H9 (cell line): Measurements from ENCODE around the gene ELF5. TPM values are rescaled to one million over a fixed set of nuclear protein-coding genes. Genes with fewer than 3 reads are reported as not detected.

Experiments
- DNase-seq: peaks from one replicate; pipeline ENCODE4 v3.0.0-alpha.2; 2017
- H2AFZ ChIP-seq: one replicate; pipeline ENCODE4 v1.6.1; 2013; ENCODE audit warnings: mild to moderate bottlenecking, low read length, control low read depth, moderate library complexity
- H2AK5ac ChIP-seq: 2 replicates; pipeline ENCODE4 v1.6.1; 2013; ENCODE audit warnings: low read length, control low read depth, mixed read lengths; ENCODE audit not compliant: insufficient read length
- H2BK120ac ChIP-seq: one replicate; pipeline ENCODE4 v1.6.1; 2013; ENCODE audit warnings: low read depth, mild to moderate bottlenecking, low read length, control low read depth, inconsistent platforms; ENCODE audit not compliant: poor library complexity, severe bottlenecking
- H2BK12ac ChIP-seq: 2 replicates; pipeline ENCODE4 v1.6.1; 2013; ENCODE audit warnings: low read length, control low read depth, mixed read lengths, low read depth; ENCODE audit not compliant: insufficient read length
- H2BK15ac ChIP-seq: 2 replicates; pipeline ENCODE4 v1.6.1; 2013; ENCODE audit warnings: low read depth, low read length, control low read depth
- H2BK20ac ChIP-seq: one replicate; pipeline ENCODE4 v1.6.1; 2013; ENCODE audit warnings: low read depth, mild to moderate bottlenecking, low read length, control low read depth, inconsistent platforms; ENCODE audit not compliant: poor library complexity, severe bottlenecking
- H2BK5ac ChIP-seq: 2 replicates; pipeline ENCODE4 v1.6.1; 2013; ENCODE audit warnings: low read length, control low read depth, mixed read lengths; ENCODE audit not compliant: insufficient read length
- H3K14ac ChIP-seq: 2 replicates; pipeline ENCODE4 v1.6.1; 2013; ENCODE audit warnings: low read length, control low read depth; ENCODE audit not compliant: insufficient read depth
- H3K18ac ChIP-seq: 2 replicates; pipeline ENCODE4 v1.6.1; 2013; ENCODE audit warnings: low read depth, mild to moderate bottlenecking, mixed read lengths, low read length, control low read depth; ENCODE audit not compliant: insufficient read length
- H3K23ac ChIP-seq: 2 replicates; pipeline ENCODE4 v1.6.1; 2013; ENCODE audit warnings: low read length, control low read depth, mixed read lengths, low read depth; ENCODE audit not compliant: insufficient read length
- H3K23me2 ChIP-seq: 2 replicates; pipeline ENCODE4 v1.6.1; 2013; ENCODE audit warnings: low read depth, mild to moderate bottlenecking, mixed read lengths, low read length, control low read depth; ENCODE audit not compliant: insufficient read length, poor library complexity, severe bottlenecking
- H3K27ac ChIP-seq: 2 replicates; pipeline ENCODE4 v1.5.1; 2013; ENCODE audit warnings: low read length, control low read depth, mixed read lengths, low read depth; ENCODE audit not compliant: insufficient read length
- H3K27me3 ChIP-seq: 2 replicates; pipeline ENCODE4 v1.6.1; 2013; ENCODE audit warnings: low read length, control low read depth, inconsistent platforms; ENCODE audit not compliant: insufficient read depth
- H3K4ac ChIP-seq: 2 replicates; pipeline ENCODE4 v1.6.1; 2013; ENCODE audit warnings: low read depth, mild to moderate bottlenecking, control low read depth, inconsistent platforms, low read length, moderate library complexity
- H3K4me1 ChIP-seq: 2 replicates; pipeline ENCODE4 v1.6.1; 2013; ENCODE audit warnings: low read length, control low read depth, inconsistent platforms; ENCODE audit not compliant: insufficient read depth
- H3K4me2 ChIP-seq: 2 replicates; pipeline ENCODE4 v1.6.1; 2013; ENCODE audit warnings: low read length, control low read depth, mixed read lengths; ENCODE audit not compliant: insufficient read length, insufficient read depth
- H3K56ac ChIP-seq: 2 replicates; pipeline ENCODE4 v1.6.1; 2013; ENCODE audit warnings: low read depth, mild to moderate bottlenecking, mixed read lengths, low read length, control low read depth; ENCODE audit not compliant: insufficient read length
- H3K79me1 ChIP-seq: 2 replicates; pipeline ENCODE4 v1.6.1; 2013; ENCODE audit warnings: low read depth, mild to moderate bottlenecking, moderate library complexity, low read length, control low read depth, inconsistent platforms; ENCODE audit not compliant: insufficient read depth, poor library complexity, severe bottlenecking
- H3K79me2 ChIP-seq: 2 replicates; pipeline ENCODE4 v1.6.1; 2013; ENCODE audit warnings: low read length, control low read depth, inconsistent platforms; ENCODE audit not compliant: insufficient read depth
- H3K9ac ChIP-seq: 2 replicates; pipeline ENCODE4 v1.6.1; 2013; ENCODE audit warnings: low read length, control low read depth, mixed read lengths; ENCODE audit not compliant: insufficient read length; ENCODE audit errors: extremely low read depth
- H3K9me3 ChIP-seq: one replicate; pipeline ENCODE4 v1.6.1; 2013; ENCODE audit warnings: low read depth, low read length, inconsistent platforms; ENCODE audit not compliant: control insufficient read depth
- H3T11ph ChIP-seq: one replicate; pipeline ENCODE4 v1.6.1; 2013; ENCODE audit warnings: mild to moderate bottlenecking, low read length, control low read depth, inconsistent platforms
- H4K20me1 ChIP-seq: one replicate; pipeline ENCODE4 v1.6.1; 2013; ENCODE audit not compliant: control insufficient read depth, insufficient read length, insufficient read depth
- H4K5ac ChIP-seq: 2 replicates; pipeline ENCODE4 v1.6.1; 2013; ENCODE audit warnings: low read depth, mild to moderate bottlenecking, mixed read lengths, low read length, control low read depth; ENCODE audit not compliant: insufficient read length
- H4K8ac ChIP-seq: replicated peaks from 2 replicates; pipeline ENCODE4 v1.6.1; 2013; ENCODE audit warnings: low read length, control low read depth, mixed read lengths, low read depth; ENCODE audit not compliant: insufficient read length
- H4K91ac ChIP-seq: 2 replicates; pipeline ENCODE4 v1.6.1; 2013; ENCODE audit warnings: low read depth, mild to moderate bottlenecking, moderate library complexity, mixed read lengths, low read length, control low read depth; ENCODE audit not compliant: insufficient read length
- H3K27ac Mint-ChIP-seq, 3 experiments: 2 replicates in 2 of 3; 3 replicates in 1 of 3; pipeline ENCODE4 v1.8.0; 2020 to 2021; ENCODE audit warnings: mixed read lengths in 3 of 3, mild to moderate bottlenecking in 1 of 3, moderate library complexity in 1 of 3
- H3K27me3 Mint-ChIP-seq: 2 replicates; pipeline ENCODE4 v1.8.0; 2021; ENCODE audit warnings: low read depth, mild to moderate bottlenecking, moderate library complexity, mixed read lengths
- H3K36me3 Mint-ChIP-seq, 3 experiments: 2 replicates in 2 of 3; 3 replicates in 1 of 3; pipeline ENCODE4 v1.8.0; 2020 to 2021; ENCODE audit warnings: low read depth in 3 of 3, mixed read lengths in 3 of 3; ENCODE audit not compliant: insufficient read depth in 1 of 3
- H3K4me1 Mint-ChIP-seq, 2 experiments: 2 replicates each; pipeline ENCODE4 v1.8.0; 2020; ENCODE audit warnings: mixed read lengths in 2 of 2
- H3K4me3 Mint-ChIP-seq, 2 experiments: 2 replicates in 1 of 2; 3 replicates in 1 of 2; pipeline ENCODE4 v1.8.0; 2020 to 2021; ENCODE audit warnings: mild to moderate bottlenecking in 2 of 2, mixed read lengths in 2 of 2, moderate library complexity in 1 of 2
- H3K9me3 Mint-ChIP-seq, 2 experiments: 2 replicates in 1 of 2; 3 replicates in 1 of 2; pipeline ENCODE4 v1.8.0; 2020; ENCODE audit warnings: mild to moderate bottlenecking in 2 of 2, mixed read lengths in 2 of 2, moderate library complexity in 1 of 2
- WGBS: extraction: QIAGEN DNeasy Blood & Tissue Kit; methylation state at CpG from one replicate; pipeline ENCODE4 v1.1.7; 2013; ENCODE audit warnings: missing lambda C conversion rate, low lambda C conversion rate, mixed read lengths; ENCODE audit not compliant: insufficient read length; ENCODE audit errors: extremely low coverage; 5-methylcytosine and 5-hydroxymethylcytosine counted together
- total RNA-seq: library from RNA; stranded (reverse); gene quantifications from 2 replicates; pipeline ENCODE4 v1.2.1, GENCODE V29; 2021
- TF ChIP-seq, protein P1 (sequence below): fragments of 200-600 bp; sonication (generic); conservative IDR thresholded peaks from 3 replicates; pipeline ENCODE4 v1.8.0; 2021; ENCODE audit warnings: antibody characterized with exemption, mild to moderate bottlenecking

Gene ELF5
- total RNA-seq, 1 experiment from 2014 or later: not detected

DNA sequence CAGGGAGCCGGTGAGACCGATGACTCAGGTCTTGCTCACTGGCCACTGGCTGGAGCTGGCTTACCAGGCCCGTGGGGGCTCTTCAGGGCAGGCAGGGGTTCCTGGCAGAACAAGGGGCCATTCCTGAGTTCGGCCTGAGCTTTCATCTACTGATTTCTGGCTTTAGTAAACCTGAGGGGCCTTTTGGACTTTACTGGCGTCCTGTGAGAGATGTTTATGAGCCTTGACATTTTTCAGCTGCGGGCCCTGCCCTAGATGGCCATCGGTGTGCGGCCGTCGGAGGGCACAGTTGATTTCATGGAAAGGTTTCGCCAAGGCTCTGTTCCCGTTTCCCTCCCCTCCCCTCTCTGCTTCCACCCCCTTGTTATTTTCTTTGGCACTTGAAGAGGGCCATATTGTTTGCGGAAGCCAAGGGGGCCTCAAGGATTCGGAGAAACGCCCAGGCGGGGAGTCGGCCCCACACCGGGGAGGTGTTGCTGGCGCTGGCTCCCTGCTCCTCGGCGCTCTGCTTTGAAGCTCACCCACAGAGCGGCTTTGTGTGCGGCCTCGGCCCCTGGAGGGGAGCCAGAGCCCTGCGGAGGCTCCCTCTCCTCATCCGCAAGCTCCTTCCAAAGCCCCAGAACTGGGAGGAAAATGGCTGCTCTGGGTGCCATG, 17.7 kb downstream of the ELF5 start:
- H3K27me3 Mint-ChIP-seq: peaks cover 2% of the 10 kb centered on the region
- H3K23me2 ChIP-seq: no peaks in the 10 kb centered on the region
- H2BK15ac ChIP-seq: no peak overlapping the region
- H3K4me2 ChIP-seq: no peak overlapping the region
- H3T11ph ChIP-seq: no peak overlapping the region
- H4K5ac ChIP-seq: no peak overlapping the region
- no peaks in the 10 kb centered on the region for H3K9me3 ChIP-seq
- no peaks in the 10 kb centered on the region for H3K79me1 ChIP-seq
- H3K9ac ChIP-seq: no peak overlapping the region
- no peak overlapping the region for H2BK5ac ChIP-seq
- no peak overlapping the region for H3K23ac ChIP-seq
- TF ChIP-seq, protein P1, sequence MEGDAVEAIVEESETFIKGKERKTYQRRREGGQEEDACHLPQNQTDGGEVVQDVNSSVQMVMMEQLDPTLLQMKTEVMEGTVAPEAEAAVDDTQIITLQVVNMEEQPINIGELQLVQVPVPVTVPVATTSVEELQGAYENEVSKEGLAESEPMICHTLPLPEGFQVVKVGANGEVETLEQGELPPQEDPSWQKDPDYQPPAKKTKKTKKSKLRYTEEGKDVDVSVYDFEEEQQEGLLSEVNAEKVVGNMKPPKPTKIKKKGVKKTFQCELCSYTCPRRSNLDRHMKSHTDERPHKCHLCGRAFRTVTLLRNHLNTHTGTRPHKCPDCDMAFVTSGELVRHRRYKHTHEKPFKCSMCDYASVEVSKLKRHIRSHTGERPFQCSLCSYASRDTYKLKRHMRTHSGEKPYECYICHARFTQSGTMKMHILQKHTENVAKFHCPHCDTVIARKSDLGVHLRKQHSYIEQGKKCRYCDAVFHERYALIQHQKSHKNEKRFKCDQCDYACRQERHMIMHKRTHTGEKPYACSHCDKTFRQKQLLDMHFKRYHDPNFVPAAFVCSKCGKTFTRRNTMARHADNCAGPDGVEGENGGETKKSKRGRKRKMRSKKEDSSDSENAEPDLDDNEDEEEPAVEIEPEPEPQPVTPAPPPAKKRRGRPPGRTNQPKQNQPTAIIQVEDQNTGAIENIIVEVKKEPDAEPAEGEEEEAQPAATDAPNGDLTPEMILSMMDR: no peak
- H4K8ac ChIP-seq: no peak overlapping the region
- no peak overlapping the region for H3K18ac ChIP-seq
- no peak overlapping the region for H3K4me3 Mint-ChIP-seq
- peaks cover 0 to 8% of the 10 kb centered on the region in 2 experiments; a peak in 1 of 4 replicates for H3K4me1 Mint-ChIP-seq
- H3K36me3 Mint-ChIP-seq: no peaks in the 10 kb centered on the region
- no peaks in the 10 kb centered on the region for H4K20me1 ChIP-seq
- H3K27me3 ChIP-seq: no peaks in the 10 kb centered on the region
- H3K9me3 Mint-ChIP-seq: no peaks in the 10 kb centered on the region; a peak in 1 of 5 replicates
- no peak overlapping the region for H2BK20ac ChIP-seq
- no peak overlapping the region for H2BK12ac ChIP-seq
- no CpG with 5 or more reads among the region's 26 CpGs for WGBS
- no peak overlapping the region for H3K27ac ChIP-seq
- H3K56ac ChIP-seq: no peak overlapping the region
- no peak overlapping the region for H3K4ac ChIP-seq
- no peak overlapping the region for H2AK5ac ChIP-seq
- H2BK120ac ChIP-seq: no peak overlapping the region
- no peak overlapping the region for H3K14ac ChIP-seq
- H3K27ac Mint-ChIP-seq: no peak overlapping the region
- H4K91ac ChIP-seq: no peak overlapping the region
- H3K4me1 ChIP-seq: no peaks in the 10 kb centered on the region
- no peaks in the 10 kb centered on the region for H3K79me2 ChIP-seq
- no peak overlapping the region for H2AFZ ChIP-seq
- DNase-seq: no peak
